Breast epithelium (tissue), 4 donors: ENCODE data around the gene CHST7. TPM values are rescaled to one million over a fixed set of nuclear protein-coding genes. Genes with fewer than 3 reads are reported as not detected.

Source experiments
- DNase-seq, 2 donors: peaks; one replicate each; pipeline ENCODE4 v3.0.0-alpha.2; 2019; ENCODE audit warnings: low spot score in 2 of 2
- H3K27ac ChIP-seq, 2 donors: fragments of 200-600 bp; sonication (generic) in 1 of 2; one replicate each; pipeline ENCODE4 v1.5.1; 2016 to 2019; ENCODE audit warnings: mild to moderate bottlenecking in 1 of 2
- H3K27me3 ChIP-seq, 2 donors: fragments of 200-600 bp; sonication (generic) in 1 of 2; one replicate each; pipeline versions ENCODE4 v1.5.1 to v1.6.0; 2017 to 2019; ENCODE audit warnings: control low read depth in 1 of 2, mild to moderate bottlenecking in 1 of 2
- H3K36me3 ChIP-seq: fragments of 200-600 bp; one replicate; pipeline ENCODE4 v1.5.1; 2019
- H3K4me1 ChIP-seq, 2 donors: fragments of 200-600 bp; sonication (generic); one replicate each; pipeline ENCODE4 v1.5.1; 2016 to 2019; ENCODE audit warnings: control low read depth in 1 of 2
- H3K4me3 ChIP-seq, 3 donors: fragments of 200-600 bp; sonication (generic); 1 replicate in 2 of 3; 2 replicates in 1 of 3; pipeline ENCODE4 v1.5.1; 2016 to 2019; ENCODE audit warnings: mild to moderate bottlenecking in 3 of 3, moderate library complexity in 2 of 3
- H3K9me3 ChIP-seq, 2 donors: fragments of 200-600 bp; sonication (generic) in 1 of 2; one replicate each; pipeline ENCODE4 v1.5.1; 2016 to 2019; ENCODE audit warnings: control low read depth in 1 of 2
- CTCF ChIP-seq, 3 donors: fragments of 450-650 bp; IDR thresholded peaks; one replicate each; pipeline ENCODE4 v1.5.1; 2016 to 2017; ENCODE audit warnings: antibody characterized with exemption in 3 of 3, mild to moderate bottlenecking in 3 of 3, moderate library complexity in 3 of 3
- POLR2A ChIP-seq: fragments of 450-650 bp; IDR thresholded peaks from one replicate; pipeline ENCODE4 v1.6.1; 2016; ENCODE audit warnings: antibody characterized with exemption, mild to moderate bottlenecking, moderate library complexity
- POLR2AphosphoS5 ChIP-seq, 3 donors: sonication (generic); formaldehyde crosslinking; IDR thresholded peaks; one replicate each; pipeline ENCODE4 v1.6.1; 2017; ENCODE audit warnings: antibody characterized with exemption in 3 of 3
- intact Hi-C: fragments of 100-400 bp; cut with DNase I; formaldehyde crosslinking; loops from one replicate; pipeline ENCODE4 v1.15.1; 2023; ENCODE audit warnings: low total_unique reads
- total RNA-seq, 3 donors: library from RNA; depleted of rRNA; stranded (reverse); fragments of >200 nt; gene quantifications; one replicate each; pipeline ENCODE4 v1.1.0, GENCODE V29; 2016

The CHST7 gene
- total RNA-seq, 3 donors from 2014 or later = 7.5 to 81.6 (median 10.8) TPM

- peak overlapping the region; percentile 31 to 79 for H3K27ac ChIP-seq
- no peak for DNase-seq
Measured at GRCh38 chrX:46587753-46588171, 14.2 kb downstream of the CHST7 start.

GRCh38 chrX:46588263-46588662 lies 14.7 kb downstream of the CHST7 start:
- H3K27me3 ChIP-seq = peaks cover 0 to 14% of the 10 kb centered on the region in 2 donors
- H3K4me3 ChIP-seq = peak overlapping the region in 1 of 3 donors; percentile 37
- H3K36me3 ChIP-seq = no peaks in the 10 kb centered on the region
- peak in 1 of 2 donors; percentile 56 for DNase-seq
- H3K9me3 ChIP-seq = no peaks in the 10 kb centered on the region
- H3K27ac ChIP-seq = peak overlapping the region; percentile 31 to 79
- intact Hi-C loops = no loop called here
- TF ChIP-seq POLR2A = no peak
- no peak for TF ChIP-seq CTCF (IDR thresholded peaks at IDR 0.05)
- TF ChIP-seq POLR2AphosphoS5 (IDR thresholded peaks at IDR 0.05) = no peak
- peaks cover 0 to 5% of the 10 kb centered on the region in 2 donors for H3K4me1 ChIP-seq

More at GRCh38 chrX:46587753-46588171, 14.2 kb downstream of the CHST7 start:
- Histone ChIP-seq H3K9me3 (no peaks in the 10 kb centered on the region), H3K4me1 (peaks cover 0 to 5% of the 10 kb centered on the region in 2 donors), H3K36me3 (no peaks in the 10 kb centered on the region), H3K4me3 (peak overlapping the region in 1 of 3 donors; percentile 37), H3K27me3 (peaks cover 0 to 14% of the 10 kb centered on the region in 2 donors)
- no peak for TF ChIP-seq POLR2AphosphoS5 (IDR thresholded peaks at IDR 0.05)
- no peak for TF ChIP-seq CTCF (IDR thresholded peaks at IDR 0.05)
- no peak for TF ChIP-seq POLR2A
- intact Hi-C loops = no loop called here

- Histone ChIP-seq H3K27ac (peak overlapping the region in 1 of 2 donors; percentile 9), H3K4me3 (no peak overlapping the region), H3K27me3 (peaks cover 0 to 16% of the 10 kb centered on the region in 2 donors), H3K36me3 (no peaks in the 10 kb centered on the region), H3K9me3 (no peaks in the 10 kb centered on the region), H3K4me1 (peaks cover 0 to 5% of the 10 kb centered on the region in 2 donors)
- DNase-seq = no peak
- intact Hi-C loops = no loop called here
- no peak for TF ChIP-seq CTCF (IDR thresholded peaks at IDR 0.05)
- no peak for TF ChIP-seq POLR2AphosphoS5 (IDR thresholded peaks at IDR 0.05)
- no peak for TF ChIP-seq POLR2A
Measured at GRCh38 chrX:46589977-46590723, 16.6 kb downstream of the CHST7 start.

GRCh38 chrX:46595084-46595483 lies 21.5 kb downstream of the CHST7 start:
- no peaks in the 10 kb centered on the region for H3K4me1 ChIP-seq
- H3K27ac ChIP-seq = no peak overlapping the region
- DNase-seq = no peak
- no peak for TF ChIP-seq POLR2A
- TF ChIP-seq CTCF (IDR thresholded peaks at IDR 0.05) = no peak
- TF ChIP-seq POLR2AphosphoS5 (IDR thresholded peaks at IDR 0.05) = no peak
- no peaks in the 10 kb centered on the region for H3K36me3 ChIP-seq
- intact Hi-C loops = no loop called here
- no peak overlapping the region for H3K4me3 ChIP-seq
- H3K27me3 ChIP-seq = peaks cover 0 to 27% of the 10 kb centered on the region in 2 donors
- no peaks in the 10 kb centered on the region for H3K9me3 ChIP-seq

GRCh38 chrX:46597208-46597607 lies 23.6 kb downstream of the CHST7 start:
- H3K27ac ChIP-seq = no peak overlapping the region
- no peaks in the 10 kb centered on the region for H3K36me3 ChIP-seq
- no peaks in the 10 kb centered on the region for H3K9me3 ChIP-seq
- DNase-seq = no peak
- no peaks in the 10 kb centered on the region for H3K4me1 ChIP-seq
- TF ChIP-seq POLR2A (no peak), POLR2AphosphoS5 (IDR thresholded peaks at IDR 0.05) (no peak), CTCF (IDR thresholded peaks at IDR 0.05) (no peak)
- H3K4me3 ChIP-seq = no peak overlapping the region
- H3K27me3 ChIP-seq = peaks cover 0 to 38% of the 10 kb centered on the region in 2 donors
- intact Hi-C loops = no loop called here
